Measurements from ENCODE around the gene CLPX. TPM values are rescaled to one million over a fixed set of nuclear protein-coding genes. Genes with fewer than 3 reads are reported as not detected.
"Not testable (repeated sequence)": the region's sequence is repeated elsewhere in the genome, so short reads cannot be mapped to it uniquely, and the experiment has no call there.

Gene CLPX
- total RNA-seq: 52.8 TPM

DNA sequence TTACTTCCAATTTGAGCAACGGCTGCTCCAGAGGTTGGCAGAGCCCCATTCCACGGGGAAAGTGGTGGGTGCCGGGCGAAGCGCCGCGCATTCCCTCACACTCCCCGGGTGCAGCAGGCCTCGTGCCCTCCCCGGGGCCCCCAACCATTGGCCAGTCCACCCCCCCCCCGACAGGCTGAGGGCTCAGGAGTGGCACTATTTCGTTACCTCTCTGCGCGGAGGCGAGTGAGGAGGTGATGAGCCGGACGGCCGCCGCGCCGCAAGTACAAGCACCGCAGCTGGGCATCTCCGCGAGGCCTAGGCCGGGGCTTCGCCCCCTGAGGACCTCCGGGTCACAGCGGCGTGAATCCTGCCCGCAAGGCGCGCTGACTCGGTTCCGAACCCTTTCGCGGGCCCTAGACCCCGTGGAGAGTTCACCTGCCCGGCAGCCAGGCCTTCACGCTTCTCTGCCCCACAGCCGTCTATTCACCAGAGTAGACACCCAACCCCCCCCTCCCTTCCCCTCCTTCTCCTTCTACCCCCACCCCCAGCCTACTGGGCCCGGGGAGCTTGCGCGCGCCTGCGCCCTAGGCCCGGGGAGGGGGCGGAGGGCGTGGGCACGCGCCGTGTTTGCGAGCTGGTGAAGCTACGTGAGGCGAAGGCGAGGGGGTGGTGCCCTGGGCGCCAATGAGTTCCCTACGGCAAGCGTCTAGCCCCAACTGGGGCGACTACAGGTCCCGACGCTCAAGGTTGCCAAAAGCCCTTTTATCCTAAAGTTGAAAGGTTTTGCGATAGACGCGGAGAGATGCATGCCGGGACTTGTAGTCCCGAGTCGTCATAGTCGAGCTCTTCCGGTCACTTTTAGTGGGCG lies at the start of gene CLPX:
CLPX (minus strand) TSS at position 475 of the 850 bp plus-strand sequence; CDS start at position 286, 189 bp downstream.
- Histone ChIP-seq H3K9me3 (ENCODE audit: low read depth, low read length) (no peaks in the 10 kb centered on the region), H3K27me3 (ENCODE audit: insufficient read depth, low read length) (no peaks in the 10 kb centered on the region), H3K4me3 (ENCODE audit: low read length) (peak within 1 kb of the TSS; percentile 93), H3K4me1 (ENCODE audit: insufficient read depth, low read length) (peaks cover 28% of the 10 kb centered on the region)

- Histone ChIP-seq H3K4me1 (ENCODE audit: insufficient read depth, low read length) (no peaks in the 10 kb centered on the region), H3K4me3 (ENCODE audit: low read length) (no peak overlapping the region), H3K27me3 (ENCODE audit: insufficient read depth, low read length) (no peaks in the 10 kb centered on the region), H3K9me3 (ENCODE audit: low read depth, low read length) (no peaks in the 10 kb centered on the region)
These were observed 48.6 kb upstream of the CLPX start for GRCh38 chr15:65233696-65234095.

GRCh38 chr15:65232520-65232919 lies 47.4 kb upstream of the CLPX start:
- Histone ChIP-seq H3K4me1 (ENCODE audit: insufficient read depth, low read length) (no peaks in the 10 kb centered on the region), H3K27me3 (ENCODE audit: insufficient read depth, low read length) (no peaks in the 10 kb centered on the region), H3K9me3 (ENCODE audit: low read depth, low read length) (no peaks in the 10 kb centered on the region), H3K4me3 (ENCODE audit: low read length) (no peak overlapping the region)

DNA sequence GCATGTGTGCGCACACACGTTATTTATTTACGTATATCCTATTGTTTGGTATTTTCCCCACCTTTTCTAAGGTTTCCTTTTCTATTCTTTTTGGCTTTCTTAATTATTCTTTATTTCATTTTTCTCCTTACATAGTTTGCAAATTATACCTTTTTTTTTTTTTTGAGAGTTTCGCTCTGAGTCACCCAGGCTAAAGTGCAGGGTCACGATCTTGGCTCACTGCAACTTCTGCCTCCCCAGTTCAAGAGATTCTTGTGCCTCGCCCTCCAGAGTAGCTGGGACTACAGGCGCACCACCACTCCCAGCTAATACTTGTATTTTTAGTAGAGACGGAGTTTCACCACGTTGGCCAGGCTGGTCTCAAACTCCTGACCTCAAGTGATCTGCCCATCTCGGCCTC lies 46.2 kb upstream of the CLPX start:
- no peaks in the 10 kb centered on the region for H3K27me3 ChIP-seq (ENCODE audit: insufficient read depth, low read length)
- H3K4me3 ChIP-seq (ENCODE audit: low read length): no peak overlapping the region
- no peaks in the 10 kb centered on the region for H3K9me3 ChIP-seq (ENCODE audit: low read depth, low read length)
- no peaks in the 10 kb centered on the region for H3K4me1 ChIP-seq (ENCODE audit: insufficient read depth, low read length)

DNA sequence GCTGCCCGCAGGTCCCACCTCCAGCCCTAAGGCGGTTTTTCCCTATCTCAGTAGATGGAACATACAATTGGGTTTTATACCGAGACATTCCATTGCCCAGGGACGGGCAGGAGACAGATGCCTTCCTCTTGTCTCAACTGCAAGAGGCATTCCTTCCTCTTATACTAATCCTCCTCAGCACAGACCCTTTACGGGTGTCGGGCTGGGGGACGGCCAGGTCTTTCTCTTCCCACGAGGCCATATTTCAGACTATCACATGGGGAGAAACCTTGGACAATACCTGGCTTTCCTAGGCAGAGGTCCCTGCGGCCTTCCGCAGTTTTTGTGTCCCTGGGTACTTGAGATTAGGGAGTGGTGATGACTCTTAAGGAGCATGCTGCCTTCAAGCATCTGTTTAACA lies 41.8 kb upstream of the CLPX start:
- H3K4me1 ChIP-seq (ENCODE audit: insufficient read depth, low read length); H3K4me3 ChIP-seq (ENCODE audit: low read length); H3K27me3 ChIP-seq (ENCODE audit: insufficient read depth, low read length); H3K9me3 ChIP-seq (ENCODE audit: low read depth, low read length): not testable (repeated sequence)

DNA sequence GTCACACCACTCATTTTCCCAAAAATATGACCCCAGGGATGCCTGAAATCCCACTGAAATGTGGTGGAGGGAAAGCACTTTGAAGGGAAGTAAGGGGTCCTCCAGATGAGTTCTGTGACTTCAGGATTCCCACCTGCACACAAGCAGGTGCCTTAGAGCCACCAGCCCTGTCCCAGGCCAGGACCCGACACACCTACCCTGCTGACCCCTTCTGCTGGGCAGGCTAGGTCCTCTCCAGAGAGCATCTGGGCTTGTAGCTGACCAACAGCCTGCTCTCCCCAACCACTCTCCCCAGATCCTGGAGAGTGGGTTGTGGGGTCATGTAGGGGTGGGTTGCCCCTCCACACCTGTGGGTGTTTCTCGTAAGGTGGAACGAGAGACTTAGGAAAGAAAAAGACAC lies 41.1 kb upstream of the CLPX start:
- Histone ChIP-seq H3K4me1 (ENCODE audit: insufficient read depth, low read length) (no peaks in the 10 kb centered on the region), H3K9me3 (ENCODE audit: low read depth, low read length) (no peaks in the 10 kb centered on the region), H3K27me3 (ENCODE audit: insufficient read depth, low read length) (no peaks in the 10 kb centered on the region), H3K4me3 (ENCODE audit: low read length) (no peak overlapping the region)

GRCh38 chr15:65223996-65224395 lies 38.9 kb upstream of the CLPX start:
- Histone ChIP-seq H3K9me3 (ENCODE audit: low read depth, low read length) (no peaks in the 10 kb centered on the region), H3K27me3 (ENCODE audit: insufficient read depth, low read length) (no peaks in the 10 kb centered on the region), H3K4me3 (ENCODE audit: low read length) (no peak overlapping the region), H3K4me1 (ENCODE audit: insufficient read depth, low read length) (no peaks in the 10 kb centered on the region)

- Histone ChIP-seq H3K27me3 (ENCODE audit: insufficient read depth, low read length) (no peaks in the 10 kb centered on the region), H3K4me1 (ENCODE audit: insufficient read depth, low read length) (no peaks in the 10 kb centered on the region), H3K9me3 (ENCODE audit: low read depth, low read length) (no peaks in the 10 kb centered on the region), H3K4me3 (ENCODE audit: low read length) (no peak overlapping the region)
These were observed 37.7 kb upstream of the CLPX start for GRCh38 chr15:65222891-65223290.

- H3K4me3 ChIP-seq (ENCODE audit: low read length): no peak overlapping the region
- H3K27me3 ChIP-seq (ENCODE audit: insufficient read depth, low read length): no peaks in the 10 kb centered on the region
- H3K4me1 ChIP-seq (ENCODE audit: insufficient read depth, low read length): no peaks in the 10 kb centered on the region
- no peaks in the 10 kb centered on the region for H3K9me3 ChIP-seq (ENCODE audit: low read depth, low read length)
These were observed 36.6 kb upstream of the CLPX start for GRCh38 chr15:65221697-65222096.

- Histone ChIP-seq H3K9me3 (ENCODE audit: low read depth, low read length) (no peaks in the 10 kb centered on the region), H3K4me3 (ENCODE audit: low read length) (no peak overlapping the region), H3K27me3 (ENCODE audit: insufficient read depth, low read length) (no peaks in the 10 kb centered on the region), H3K4me1 (ENCODE audit: insufficient read depth, low read length) (no peaks in the 10 kb centered on the region)
These were observed 34.0 kb upstream of the CLPX start for GRCh38 chr15:65219137-65219536.

DNA sequence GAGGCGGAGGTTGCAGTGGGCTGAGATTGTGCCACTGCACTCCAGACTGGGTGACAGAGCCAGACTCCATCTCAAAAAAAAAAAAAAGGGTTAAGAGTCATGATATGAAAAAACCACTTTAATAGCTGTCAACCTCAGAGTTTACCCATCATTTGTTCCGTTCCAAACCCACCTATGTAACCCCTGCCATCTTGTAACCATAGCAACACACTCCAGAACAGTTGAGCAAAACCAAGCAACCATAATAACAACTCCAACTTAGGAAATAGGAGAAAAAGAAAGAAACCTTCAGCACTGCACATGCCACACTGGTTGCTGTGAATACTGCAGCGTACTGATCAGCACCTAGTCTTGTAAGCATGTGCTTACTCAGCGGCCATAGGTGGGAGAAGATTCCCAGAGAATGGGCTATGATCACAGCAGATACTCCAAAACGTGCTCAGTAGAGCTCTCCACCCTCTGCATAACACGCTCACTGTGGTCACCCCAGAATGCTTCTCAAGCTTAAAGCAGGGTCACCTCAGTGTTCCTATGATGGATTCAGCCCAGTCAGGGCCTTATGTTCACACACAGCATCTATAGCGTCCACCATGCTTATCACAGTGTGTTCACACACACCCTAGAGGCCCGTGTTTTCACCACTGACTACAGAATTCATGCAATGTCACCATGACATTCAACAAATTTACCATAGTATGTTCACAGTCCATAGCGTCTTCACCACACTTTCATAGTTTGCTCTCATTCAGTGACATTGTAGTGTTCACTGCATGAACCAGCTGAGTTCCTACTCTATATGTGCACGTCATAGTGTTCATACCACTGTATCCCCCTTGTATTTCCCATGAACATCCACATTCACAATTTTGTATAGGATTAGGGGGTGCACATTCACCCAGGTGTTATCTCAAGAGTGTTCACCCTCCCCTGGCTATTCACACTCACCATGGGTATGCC lies 32.7 kb upstream of the CLPX start:
- no peaks in the 10 kb centered on the region for H3K4me1 ChIP-seq (ENCODE audit: insufficient read depth, low read length)
- no peaks in the 10 kb centered on the region for H3K9me3 ChIP-seq (ENCODE audit: low read depth, low read length)
- H3K4me3 ChIP-seq (ENCODE audit: low read length): no peak overlapping the region
- no peaks in the 10 kb centered on the region for H3K27me3 ChIP-seq (ENCODE audit: insufficient read depth, low read length)

GRCh38 chr15:65215496-65215895 lies 30.4 kb upstream of the CLPX start:
- Histone ChIP-seq H3K4me1 (ENCODE audit: insufficient read depth, low read length) (no peaks in the 10 kb centered on the region), H3K27me3 (ENCODE audit: insufficient read depth, low read length) (no peaks in the 10 kb centered on the region), H3K4me3 (ENCODE audit: low read length) (no peak overlapping the region), H3K9me3 (ENCODE audit: low read depth, low read length) (no peaks in the 10 kb centered on the region)

DNA sequence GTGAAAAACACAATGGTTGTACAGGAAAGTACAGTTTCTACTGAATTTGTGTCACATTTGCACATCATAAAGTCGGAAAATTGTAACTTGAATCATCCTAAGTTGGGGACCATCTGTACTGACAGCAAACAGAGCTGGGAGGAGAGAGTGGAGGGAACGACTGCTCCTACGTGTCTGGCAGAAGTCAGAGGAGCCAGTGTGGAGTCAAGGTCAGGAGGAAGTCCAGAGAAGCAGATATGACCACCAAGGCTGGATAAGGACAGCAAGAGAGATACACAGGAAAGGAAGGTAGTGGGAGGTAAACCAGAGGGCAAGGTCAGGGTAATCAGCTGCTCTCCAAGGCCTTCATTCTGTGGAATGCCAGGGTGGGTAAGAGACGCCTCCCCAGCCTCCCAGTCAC lies 28.9 kb upstream of the CLPX start:
- Histone ChIP-seq H3K4me1 (ENCODE audit: insufficient read depth, low read length) (no peaks in the 10 kb centered on the region), H3K4me3 (ENCODE audit: low read length) (no peak overlapping the region), H3K27me3 (ENCODE audit: insufficient read depth, low read length) (no peaks in the 10 kb centered on the region), H3K9me3 (ENCODE audit: low read depth, low read length) (no peaks in the 10 kb centered on the region)

GRCh38 chr15:65213241-65213640 lies 28.1 kb upstream of the CLPX start:
- no peaks in the 10 kb centered on the region for H3K4me1 ChIP-seq (ENCODE audit: insufficient read depth, low read length)
- no peaks in the 10 kb centered on the region for H3K27me3 ChIP-seq (ENCODE audit: insufficient read depth, low read length)
- H3K4me3 ChIP-seq (ENCODE audit: low read length): no peak overlapping the region
- no peaks in the 10 kb centered on the region for H3K9me3 ChIP-seq (ENCODE audit: low read depth, low read length)

DNA sequence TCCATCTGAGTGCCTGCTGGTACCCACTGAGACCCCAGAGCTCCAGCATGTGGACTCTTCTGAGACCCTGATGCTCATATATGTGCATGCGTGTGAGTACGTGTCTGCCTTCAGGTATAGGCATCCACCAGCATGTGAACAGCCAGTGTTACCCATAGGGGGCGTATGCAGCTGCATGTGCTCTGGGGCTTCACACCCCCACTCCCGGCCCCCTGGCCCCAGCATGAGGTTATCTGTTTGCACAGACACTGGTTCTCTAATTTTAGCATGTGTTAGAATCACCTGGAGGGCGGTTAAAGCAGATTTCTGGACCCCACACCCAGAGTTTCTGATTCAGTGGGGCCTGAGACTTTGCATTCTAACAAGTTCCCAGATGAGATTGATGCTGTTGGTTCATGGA lies 27.0 kb upstream of the CLPX start:
- no peaks in the 10 kb centered on the region for H3K9me3 ChIP-seq (ENCODE audit: low read depth, low read length)
- no peaks in the 10 kb centered on the region for H3K27me3 ChIP-seq (ENCODE audit: insufficient read depth, low read length)
- no peaks in the 10 kb centered on the region for H3K4me1 ChIP-seq (ENCODE audit: insufficient read depth, low read length)
- no peak overlapping the region for H3K4me3 ChIP-seq (ENCODE audit: low read length)
